Measurements from ENCODE around the gene KCNN3.
"Not testable (repeated sequence)": the region's sequence is repeated elsewhere in the genome, so short reads cannot be mapped to it uniquely, and the experiment has no call there.

Gene KCNN3

DNA sequence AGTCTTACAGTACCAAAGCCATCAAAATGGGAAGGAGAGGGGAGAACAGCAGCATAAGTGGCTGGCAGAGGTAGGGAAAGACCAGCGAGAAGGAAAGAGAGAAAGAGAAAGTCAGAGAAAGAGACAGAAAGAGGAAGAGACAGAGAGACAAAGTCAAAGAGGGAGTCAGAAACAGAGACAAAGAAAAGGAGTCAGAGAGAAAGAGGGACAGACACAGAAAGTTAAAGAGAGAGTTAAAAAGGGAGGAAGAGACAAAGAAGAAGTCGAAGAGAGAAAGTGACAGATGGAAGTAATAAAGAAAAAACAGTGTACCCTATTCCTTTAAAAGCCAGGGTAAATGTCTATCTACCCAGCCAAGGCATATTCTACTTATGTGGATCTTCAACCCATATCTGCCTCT is 193.2 kb downstream of the KCNN3 start:
- H3K4me1 ChIP-seq (ENCODE audit: control insufficient read depth, insufficient read depth, low read length); H3K27me3 ChIP-seq (ENCODE audit: control insufficient read depth, insufficient read depth, low read length); H3K4me3 ChIP-seq (ENCODE audit: low read depth, low read length); H3K36me3 ChIP-seq (ENCODE audit: control insufficient read depth, insufficient read depth, low read length); H3K9ac ChIP-seq (ENCODE audit: low read depth, low read length); H3K9me3 ChIP-seq (ENCODE audit: control insufficient read depth, insufficient read depth, low read length): not testable (repeated sequence)

DNA sequence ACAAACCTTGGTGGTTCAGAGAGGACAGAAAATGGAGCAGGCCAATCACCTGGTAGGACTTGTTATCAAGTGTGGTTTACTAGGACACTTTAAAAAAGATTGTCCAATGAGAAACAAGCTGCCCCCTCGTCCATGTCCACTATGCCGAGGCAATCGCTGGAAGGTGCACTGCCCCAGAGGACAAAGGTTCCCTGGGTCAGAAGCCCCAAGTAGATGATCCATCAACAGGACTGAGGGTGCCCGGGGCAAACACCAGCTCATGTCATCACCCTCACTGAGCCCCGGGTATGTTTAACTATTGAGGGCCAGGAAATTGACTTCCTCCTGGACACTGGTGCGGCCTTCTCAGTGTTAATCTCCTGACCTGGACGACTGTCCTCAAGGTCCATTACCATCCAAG is 195.6 kb downstream of the KCNN3 start:
- not testable (repeated sequence) for H3K4me3 ChIP-seq (ENCODE audit: low read depth, low read length); H3K9ac ChIP-seq (ENCODE audit: low read depth, low read length); H3K4me1 ChIP-seq (ENCODE audit: control insufficient read depth, insufficient read depth, low read length); H3K9me3 ChIP-seq (ENCODE audit: control insufficient read depth, insufficient read depth, low read length); H3K27me3 ChIP-seq (ENCODE audit: control insufficient read depth, insufficient read depth, low read length); H3K36me3 ChIP-seq (ENCODE audit: control insufficient read depth, insufficient read depth, low read length)

DNA sequence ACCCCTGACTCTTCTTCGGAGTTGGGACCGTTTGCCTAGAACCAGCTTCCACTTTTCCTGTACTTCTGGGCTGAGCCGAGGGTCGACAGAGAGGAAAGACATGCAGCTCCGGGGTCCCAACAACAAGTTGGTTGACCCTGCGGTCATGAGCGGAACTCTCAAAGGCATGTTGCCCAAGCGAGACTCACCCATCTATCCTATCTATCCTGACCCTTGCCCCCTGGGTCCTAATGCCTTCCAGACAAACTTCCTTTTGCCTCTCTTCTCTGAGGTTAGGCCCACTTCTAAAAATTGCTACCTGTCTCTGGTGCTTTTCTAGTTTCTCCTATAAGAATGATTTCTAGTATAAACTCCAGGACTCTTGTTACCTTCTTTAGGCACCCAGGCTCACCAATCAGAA is 197.8 kb downstream of the KCNN3 start:
- not testable (repeated sequence) for H3K27me3 ChIP-seq (ENCODE audit: control insufficient read depth, insufficient read depth, low read length); H3K4me1 ChIP-seq (ENCODE audit: control insufficient read depth, insufficient read depth, low read length); H3K4me3 ChIP-seq (ENCODE audit: low read depth, low read length); H3K36me3 ChIP-seq (ENCODE audit: control insufficient read depth, insufficient read depth, low read length); H3K9ac ChIP-seq (ENCODE audit: low read depth, low read length); H3K9me3 ChIP-seq (ENCODE audit: control insufficient read depth, insufficient read depth, low read length)

DNA sequence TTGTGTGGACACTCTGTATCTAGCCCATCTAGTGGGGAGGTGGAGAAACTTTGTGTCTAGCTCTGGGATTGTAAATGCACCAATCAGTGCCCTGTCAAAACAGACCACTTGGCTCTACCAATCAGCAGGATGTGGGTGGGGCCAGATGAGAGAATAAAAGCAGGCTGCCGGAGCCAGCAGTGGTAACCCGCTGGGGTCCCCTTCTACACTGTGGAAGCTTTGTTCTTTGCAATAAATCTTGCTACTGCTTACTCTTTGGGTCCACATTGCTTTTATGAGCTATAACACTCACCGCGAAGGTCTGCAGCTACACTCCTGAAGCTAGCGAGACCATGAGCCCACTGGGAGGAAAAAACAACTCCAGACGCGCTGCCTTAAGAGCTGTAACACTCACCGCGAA is 198.7 kb downstream of the KCNN3 start:
- H3K9me3 ChIP-seq (ENCODE audit: control insufficient read depth, insufficient read depth, low read length); H3K4me3 ChIP-seq (ENCODE audit: low read depth, low read length); H3K36me3 ChIP-seq (ENCODE audit: control insufficient read depth, insufficient read depth, low read length); H3K9ac ChIP-seq (ENCODE audit: low read depth, low read length); H3K4me1 ChIP-seq (ENCODE audit: control insufficient read depth, insufficient read depth, low read length); H3K27me3 ChIP-seq (ENCODE audit: control insufficient read depth, insufficient read depth, low read length): not testable (repeated sequence)

DNA sequence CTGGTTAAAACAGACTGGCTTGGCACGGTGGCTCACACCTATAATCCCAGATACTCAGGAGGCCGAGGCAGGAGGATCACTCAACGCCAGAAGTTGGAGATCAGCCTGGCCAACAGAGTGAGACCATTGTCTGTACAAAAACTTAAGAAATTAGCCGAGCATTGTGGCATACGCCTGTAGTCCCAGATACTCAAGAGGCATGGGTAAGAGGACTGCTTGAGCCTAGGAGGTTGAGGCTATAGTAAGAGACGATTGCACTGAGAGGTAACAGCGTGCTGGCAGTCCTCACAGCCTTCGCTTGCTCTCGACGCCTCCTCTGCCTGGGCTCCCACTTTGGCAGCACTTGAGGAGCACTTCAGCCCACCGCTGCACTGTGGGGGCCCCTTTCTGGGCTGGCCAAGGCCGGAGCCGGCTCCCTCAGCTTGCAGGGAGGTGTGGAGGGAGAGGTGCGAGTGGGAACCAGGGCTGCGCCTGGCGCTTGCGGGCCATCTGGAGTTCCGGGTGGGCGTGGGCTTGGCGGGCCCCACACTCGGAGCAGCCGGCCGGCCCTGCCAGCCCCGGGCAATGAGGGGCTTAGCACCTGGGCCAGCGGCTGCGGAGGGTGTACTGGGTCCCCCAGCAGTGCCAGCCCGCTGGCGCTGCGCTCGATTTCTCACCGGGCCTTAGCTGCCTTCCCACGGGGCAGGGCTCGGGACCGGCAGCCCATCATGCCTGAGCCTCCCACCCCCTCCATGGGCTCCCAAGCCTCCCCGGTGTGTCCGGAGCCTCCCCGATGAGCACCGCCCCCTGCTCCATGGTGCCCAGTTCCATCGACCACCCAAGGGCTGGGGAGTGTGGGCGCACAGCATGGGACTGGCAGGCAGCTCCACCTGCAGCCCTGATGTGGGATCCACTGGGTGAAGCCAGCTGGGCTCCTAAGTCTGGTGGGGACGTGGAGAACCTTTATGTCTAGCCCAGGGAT is 199.5 kb downstream of the KCNN3 start:
- not testable (repeated sequence) for H3K36me3 ChIP-seq (ENCODE audit: control insufficient read depth, insufficient read depth, low read length)

DNA sequence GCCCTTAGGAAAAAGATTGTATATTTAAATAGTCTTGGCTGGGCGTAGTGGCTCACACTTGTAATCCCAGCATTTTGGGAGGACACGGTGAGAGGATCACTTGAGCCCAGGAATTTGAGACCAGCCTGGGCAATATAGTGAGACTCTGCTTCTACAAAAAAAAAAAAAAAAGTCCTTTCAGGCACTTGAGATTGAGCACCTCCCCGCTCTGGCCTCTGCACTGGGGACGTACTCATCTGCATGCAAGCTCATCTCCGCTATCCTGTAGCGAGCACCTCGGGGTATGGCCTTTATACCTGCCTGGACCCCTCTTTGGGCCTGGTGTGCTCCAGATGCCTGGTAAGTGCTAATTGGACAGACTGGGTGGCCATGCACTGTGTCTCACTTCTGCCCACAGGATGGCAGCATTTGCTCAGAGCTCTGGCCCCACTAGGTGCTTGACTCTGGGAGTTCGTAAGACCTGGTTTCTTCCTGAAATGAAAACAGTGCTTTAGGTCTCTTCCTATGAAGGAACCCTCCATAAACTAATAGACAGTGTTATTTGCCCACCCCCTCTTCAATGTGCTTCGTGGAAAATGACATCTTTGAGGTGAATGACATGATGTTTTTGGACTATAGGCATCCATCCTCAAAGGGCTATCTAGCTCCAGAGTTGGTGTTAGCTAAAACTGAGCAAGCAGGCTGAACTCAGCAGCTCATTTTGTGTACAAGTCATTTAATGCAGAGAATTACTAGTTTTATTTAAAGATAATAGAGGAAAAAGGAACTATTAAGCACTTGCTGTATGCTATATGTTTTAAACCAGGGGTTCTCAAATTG is 200.4 kb downstream of the KCNN3 start:
- H3K27me3 ChIP-seq (ENCODE audit: control insufficient read depth, insufficient read depth, low read length): no peaks in the 10 kb centered on the region
- no peaks in the 10 kb centered on the region for H3K4me1 ChIP-seq (ENCODE audit: control insufficient read depth, insufficient read depth, low read length)
- no peak overlapping the region for H3K4me3 ChIP-seq (ENCODE audit: low read depth, low read length)
- no peak overlapping the region for H3K9ac ChIP-seq (ENCODE audit: low read depth, low read length)
- no peaks in the 10 kb centered on the region for H3K9me3 ChIP-seq (ENCODE audit: control insufficient read depth, insufficient read depth, low read length)
- no peaks in the 10 kb centered on the region for H3K36me3 ChIP-seq (ENCODE audit: control insufficient read depth, insufficient read depth, low read length)

More for the DNA sequence above, 199.5 kb downstream of the KCNN3 start:
- H3K4me1 ChIP-seq (ENCODE audit: control insufficient read depth, insufficient read depth, low read length); H3K9me3 ChIP-seq (ENCODE audit: control insufficient read depth, insufficient read depth, low read length); H3K4me3 ChIP-seq (ENCODE audit: low read depth, low read length); H3K27me3 ChIP-seq (ENCODE audit: control insufficient read depth, insufficient read depth, low read length); H3K9ac ChIP-seq (ENCODE audit: low read depth, low read length): not testable (repeated sequence)

DNA sequence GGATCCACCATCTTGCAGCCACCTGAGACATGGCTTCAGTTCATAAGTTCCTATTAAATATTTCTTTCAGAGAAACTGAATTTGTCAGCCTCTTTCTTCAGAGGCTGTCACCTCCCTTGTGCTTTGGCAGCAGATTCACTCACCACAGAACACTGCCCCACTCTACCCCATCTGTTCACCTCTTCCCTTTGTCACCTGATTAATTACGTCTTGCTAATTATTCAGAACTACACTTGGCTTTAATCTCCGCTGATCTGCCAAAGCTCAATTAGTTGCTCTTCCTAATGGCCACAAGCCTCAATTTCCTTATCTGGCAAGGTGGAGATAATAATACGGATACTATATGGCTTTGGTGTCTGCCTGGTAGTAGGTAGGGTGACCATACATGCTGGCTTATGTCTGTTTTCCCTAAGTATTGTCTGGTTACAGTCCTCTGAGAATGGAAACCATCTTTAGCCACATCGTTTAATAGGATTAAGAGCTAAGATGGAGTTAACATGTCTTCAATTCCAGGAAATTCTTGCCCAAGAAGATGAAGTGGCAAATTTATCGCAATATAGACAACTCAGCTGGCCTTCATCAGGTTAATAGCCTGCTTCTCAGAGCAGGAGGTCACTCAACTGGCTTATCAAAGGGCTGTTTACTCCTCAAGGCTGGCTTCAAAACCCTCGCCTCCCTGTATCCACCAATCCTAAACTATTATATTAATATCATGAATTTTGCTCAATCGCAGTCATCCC is 203.9 kb downstream of the KCNN3 start:
- Histone ChIP-seq H3K9me3 (ENCODE audit: control insufficient read depth, insufficient read depth, low read length) (no peaks in the 10 kb centered on the region), H3K4me3 (ENCODE audit: low read depth, low read length) (no peak overlapping the region), H3K36me3 (ENCODE audit: control insufficient read depth, insufficient read depth, low read length) (no peaks in the 10 kb centered on the region), H3K27me3 (ENCODE audit: control insufficient read depth, insufficient read depth, low read length) (no peaks in the 10 kb centered on the region), H3K9ac (ENCODE audit: low read depth, low read length) (no peak overlapping the region), H3K4me1 (ENCODE audit: control insufficient read depth, insufficient read depth, low read length) (no peaks in the 10 kb centered on the region)

DNA sequence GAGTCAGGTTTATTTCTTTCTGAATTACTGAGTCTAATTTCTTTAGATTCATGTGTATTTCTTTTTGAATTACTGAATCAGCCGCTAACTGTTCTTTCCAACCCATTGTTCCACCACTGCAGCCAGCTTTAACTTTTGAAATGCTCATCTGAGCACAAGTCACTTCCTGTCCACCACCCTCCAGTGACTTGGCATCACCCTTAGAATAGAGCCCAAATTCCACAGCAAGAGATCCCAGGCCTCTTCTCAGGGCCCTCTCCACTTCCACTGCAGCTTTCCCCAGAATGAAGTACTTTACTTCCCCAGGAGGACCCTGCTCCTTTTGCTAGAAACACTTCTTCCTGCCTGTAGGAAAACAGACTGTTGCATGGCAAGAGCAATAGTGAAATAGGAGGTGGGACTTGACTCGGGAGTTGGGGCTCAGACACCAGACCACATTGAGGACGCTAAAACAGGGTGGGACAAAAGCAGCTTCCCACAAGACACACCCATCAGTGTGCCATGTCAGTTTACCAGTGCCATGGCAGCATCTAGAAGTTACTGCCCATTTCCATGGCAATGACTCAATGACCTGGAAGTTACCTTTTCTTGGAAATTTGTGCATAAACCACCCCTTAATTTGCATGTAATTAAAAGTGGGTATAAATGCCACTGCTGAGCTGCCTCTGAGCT is 205.6 kb downstream of the KCNN3 start:
- Histone ChIP-seq H3K4me1 (ENCODE audit: control insufficient read depth, insufficient read depth, low read length) (no peaks in the 10 kb centered on the region), H3K36me3 (ENCODE audit: control insufficient read depth, insufficient read depth, low read length) (no peaks in the 10 kb centered on the region), H3K9ac (ENCODE audit: low read depth, low read length) (no peak overlapping the region), H3K27me3 (ENCODE audit: control insufficient read depth, insufficient read depth, low read length) (no peaks in the 10 kb centered on the region), H3K9me3 (ENCODE audit: control insufficient read depth, insufficient read depth, low read length) (no peaks in the 10 kb centered on the region), H3K4me3 (ENCODE audit: low read depth, low read length) (no peak overlapping the region)

DNA sequence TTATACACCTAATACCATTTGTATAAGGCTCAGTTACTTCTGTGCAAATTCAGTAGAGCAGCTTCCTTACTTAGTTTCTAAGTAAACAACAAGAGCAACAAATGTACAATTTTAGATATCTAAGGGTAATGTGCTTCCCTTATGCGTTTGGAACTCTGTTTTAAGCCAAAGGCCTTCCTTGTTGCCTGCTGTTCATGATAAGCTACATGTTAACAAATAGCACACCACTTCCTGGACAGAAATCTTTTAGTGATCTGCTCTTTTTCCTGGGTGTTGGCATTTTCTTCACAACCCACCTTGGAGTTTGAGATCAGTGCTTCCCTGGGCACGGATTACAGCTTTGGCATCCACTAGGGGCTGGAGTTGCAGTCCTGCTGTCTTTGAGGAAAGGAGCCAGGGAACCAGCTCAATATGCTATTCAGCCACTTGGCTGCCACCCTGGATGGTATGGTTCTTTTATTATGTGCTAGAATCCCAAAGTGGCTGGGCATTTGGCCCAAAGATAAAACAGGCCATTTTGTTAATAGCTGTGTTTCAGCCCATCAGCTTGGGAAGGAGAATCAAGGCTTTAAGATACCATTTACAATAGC is 206.5 kb downstream of the KCNN3 start:
- H3K27me3 ChIP-seq (ENCODE audit: control insufficient read depth, insufficient read depth, low read length): no peaks in the 10 kb centered on the region
- H3K36me3 ChIP-seq (ENCODE audit: control insufficient read depth, insufficient read depth, low read length): no peaks in the 10 kb centered on the region
- H3K4me3 ChIP-seq (ENCODE audit: low read depth, low read length): no peak overlapping the region
- H3K9me3 ChIP-seq (ENCODE audit: control insufficient read depth, insufficient read depth, low read length): no peaks in the 10 kb centered on the region
- H3K4me1 ChIP-seq (ENCODE audit: control insufficient read depth, insufficient read depth, low read length): no peaks in the 10 kb centered on the region
- H3K9ac ChIP-seq (ENCODE audit: low read depth, low read length): no peak overlapping the region

DNA sequence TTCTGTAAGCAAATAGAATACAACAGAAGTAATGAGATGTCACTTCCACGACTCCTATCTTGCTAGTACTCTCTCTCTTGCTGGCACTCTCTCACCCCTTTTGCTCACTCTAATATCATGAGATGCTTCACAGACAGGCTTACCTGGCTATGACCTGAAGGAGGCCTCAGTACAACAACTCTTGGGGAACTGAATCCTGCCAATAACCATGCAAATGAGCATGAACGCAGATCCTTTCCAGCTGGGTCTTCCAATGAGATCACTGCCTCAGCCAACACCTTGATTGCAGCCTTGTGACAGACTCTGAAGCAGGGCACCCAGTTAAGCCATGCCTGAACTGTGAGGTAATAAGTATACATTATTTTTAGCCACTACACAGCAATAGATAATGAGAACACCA is 209.0 kb downstream of the KCNN3 start:
- Histone ChIP-seq H3K4me1 (ENCODE audit: control insufficient read depth, insufficient read depth, low read length) (no peaks in the 10 kb centered on the region), H3K9me3 (ENCODE audit: control insufficient read depth, insufficient read depth, low read length) (no peaks in the 10 kb centered on the region), H3K27me3 (ENCODE audit: control insufficient read depth, insufficient read depth, low read length) (no peaks in the 10 kb centered on the region), H3K9ac (ENCODE audit: low read depth, low read length) (no peak overlapping the region), H3K36me3 (ENCODE audit: control insufficient read depth, insufficient read depth, low read length) (no peaks in the 10 kb centered on the region), H3K4me3 (ENCODE audit: low read depth, low read length) (no peak overlapping the region)
